HEK293 (cell line): Measurements from ENCODE around the gene B3GNT8.

Source experiments
- FEZF1 ChIP-seq: fragments of 450-650 bp; formaldehyde crosslinking; IDR thresholded peaks from 2 replicates; pipeline ENCODE4 v1.5.1; 2016; ENCODE audit warnings: missing biosample characterization, missing genetic modification characterization
- GFI1B ChIP-seq: fragments of 450-650 bp; formaldehyde crosslinking; IDR thresholded peaks from 2 replicates; pipeline ENCODE4 v1.5.1; 2016; ENCODE audit warnings: missing biosample characterization, missing genetic modification characterization
- GLIS2 ChIP-seq: fragments of 450-650 bp; formaldehyde crosslinking; IDR thresholded peaks from 2 replicates; pipeline ENCODE4 v1.5.1; 2016; ENCODE audit warnings: missing biosample characterization, missing genetic modification characterization
- HOXD13 ChIP-seq: sonication (generic); formaldehyde crosslinking; IDR thresholded peaks from 2 replicates; pipeline ENCODE4 v1.8.0; 2022; ENCODE audit warnings: missing genetic modification reagents, borderline replicate concordance
- OVOL3 ChIP-seq: fragments of 450-650 bp; formaldehyde crosslinking; IDR thresholded peaks from 2 replicates; pipeline ENCODE4 v1.5.1; 2016; ENCODE audit warnings: missing biosample characterization, missing genetic modification characterization
- SCRT2 ChIP-seq: fragments of 450-650 bp; formaldehyde crosslinking; IDR thresholded peaks from 2 replicates; pipeline ENCODE4 v1.5.1; 2016; ENCODE audit warnings: missing biosample characterization, missing genetic modification characterization
- ZFHX2 ChIP-seq: fragments of 450-650 bp; formaldehyde crosslinking; conservative IDR thresholded peaks from 2 replicates; pipeline ENCODE4 v1.5.1; 2016; ENCODE audit warnings: missing biosample characterization, missing genetic modification characterization
- ZFP37 ChIP-seq: fragments of 450-650 bp; formaldehyde crosslinking; IDR thresholded peaks from 2 replicates; pipeline ENCODE4 v1.5.1; 2016; ENCODE audit warnings: missing biosample characterization, missing genetic modification characterization
- ZIC2 ChIP-seq: fragments of 450-650 bp; formaldehyde crosslinking; IDR thresholded peaks from 2 replicates; pipeline ENCODE4 v1.5.1; 2016; ENCODE audit warnings: missing biosample characterization, missing genetic modification characterization
- ZNF114 ChIP-seq: fragments of 450-650 bp; formaldehyde crosslinking; IDR thresholded peaks from 2 replicates; pipeline ENCODE4 v1.5.0; 2017; ENCODE audit warnings: missing biosample characterization, missing genetic modification characterization
- ZNF155 ChIP-seq: fragments of 450-650 bp; formaldehyde crosslinking; IDR thresholded peaks from 2 replicates; pipeline ENCODE4 v1.5.1; 2016; ENCODE audit warnings: missing biosample characterization, missing genetic modification characterization
- ZNF184 ChIP-seq: fragments of 450-650 bp; IDR thresholded peaks from 2 replicates; pipeline ENCODE4 v1.5.1; 2018; ENCODE audit warnings: missing biosample characterization, mild to moderate bottlenecking, missing genetic modification characterization
- ZNF19 ChIP-seq: fragments of 450-650 bp; formaldehyde crosslinking; IDR thresholded peaks from 2 replicates; pipeline ENCODE4; 2016; ENCODE audit warnings: missing biosample characterization, missing genetic modification characterization, low read depth
- ZNF221 ChIP-seq: fragments of 450-650 bp; formaldehyde crosslinking; IDR thresholded peaks from 2 replicates; pipeline ENCODE4 v1.5.1; 2017; ENCODE audit warnings: missing biosample characterization, missing genetic modification characterization, borderline replicate concordance
- ZNF23 ChIP-seq: fragments of 450-650 bp; formaldehyde crosslinking; IDR thresholded peaks from 2 replicates; pipeline ENCODE4 v1.5.1; 2016; ENCODE audit warnings: missing biosample characterization, missing genetic modification characterization, borderline replicate concordance
- ZNF248 ChIP-seq: fragments of 450-650 bp; formaldehyde crosslinking; IDR thresholded peaks from 2 replicates; pipeline ENCODE4 v1.5.1; 2017; ENCODE audit warnings: missing biosample characterization, missing genetic modification characterization
- ZNF26 ChIP-seq: fragments of 450-650 bp; formaldehyde crosslinking; IDR thresholded peaks from 2 replicates; pipeline ENCODE4 v1.5.1; 2016; ENCODE audit warnings: missing biosample characterization, missing genetic modification characterization
- ZNF274 ChIP-seq, 2 experiments: fragments of 200-500 bp in 1 of 2; fragments of 450-650 bp in 1 of 2; sonication (Bioruptor generic) in 1 of 2; formaldehyde crosslinking in 1 of 2; IDR thresholded peaks; 2 replicates each; pipeline versions ENCODE4 v1.5.1 to v1.6.1; 2014 to 2016; ENCODE audit warnings: borderline replicate concordance in 1 of 2, inconsistent platforms in 1 of 2, low read length in 1 of 2, missing biosample characterization in 1 of 2, missing genetic modification characterization in 1 of 2
- ZNF280D ChIP-seq: fragments of 450-650 bp; formaldehyde crosslinking; IDR thresholded peaks from 2 replicates; pipeline ENCODE4 v1.5.1; 2016; ENCODE audit warnings: missing biosample characterization, missing genetic modification characterization
- ZNF394 ChIP-seq: fragments of 450-650 bp; formaldehyde crosslinking; IDR thresholded peaks from 2 replicates; pipeline ENCODE4 v1.5.1; 2016; ENCODE audit warnings: missing biosample characterization, missing genetic modification characterization, mild to moderate bottlenecking, moderate library complexity, borderline replicate concordance
- ZNF398 ChIP-seq: fragments of 450-650 bp; formaldehyde crosslinking; IDR thresholded peaks from 2 replicates; pipeline ENCODE4 v1.5.1; 2017; ENCODE audit warnings: missing biosample characterization, missing genetic modification characterization
- ZNF416 ChIP-seq: fragments of 450-650 bp; formaldehyde crosslinking; IDR thresholded peaks from 2 replicates; pipeline ENCODE4 v1.5.1; 2016; ENCODE audit warnings: missing biosample characterization, missing genetic modification characterization
- ZNF529 ChIP-seq: fragments of 450-650 bp; formaldehyde crosslinking; IDR thresholded peaks from 2 replicates; pipeline ENCODE4 v1.5.1; 2017; ENCODE audit warnings: missing genetic modification characterization, missing biosample characterization; ENCODE audit not compliant: insufficient replicate concordance
- ZNF530 ChIP-seq: fragments of 450-650 bp; formaldehyde crosslinking; IDR thresholded peaks from 2 replicates; pipeline ENCODE4 v1.5.1; 2016; ENCODE audit warnings: low read depth, missing biosample characterization, missing genetic modification characterization
- ZNF600 ChIP-seq: fragments of 450-650 bp; formaldehyde crosslinking; IDR thresholded peaks from 2 replicates; pipeline ENCODE4 v1.5.1; 2016; ENCODE audit warnings: missing biosample characterization, missing genetic modification characterization
- ZNF692 ChIP-seq: fragments of 450-650 bp; formaldehyde crosslinking; IDR thresholded peaks from 2 replicates; pipeline ENCODE4 v1.5.1; 2016; ENCODE audit warnings: missing biosample characterization, missing genetic modification characterization
- ZNF707 ChIP-seq: fragments of 450-650 bp; formaldehyde crosslinking; IDR thresholded peaks from 2 replicates; pipeline ENCODE4 v1.5.1; 2016; ENCODE audit warnings: missing biosample characterization, missing genetic modification characterization
- ZNF776 ChIP-seq: fragments of 450-650 bp; formaldehyde crosslinking; IDR thresholded peaks from 2 replicates; pipeline ENCODE4 v1.5.0; 2017; ENCODE audit warnings: missing biosample characterization, missing genetic modification characterization, borderline replicate concordance
- ZNF830 ChIP-seq: fragments of 450-650 bp; IDR thresholded peaks from 2 replicates; pipeline ENCODE4 v1.5.0; 2018; ENCODE audit warnings: missing biosample characterization, missing genetic modification characterization, low read depth, mild to moderate bottlenecking, moderate library complexity
- ZSCAN4 ChIP-seq: fragments of 450-650 bp; formaldehyde crosslinking; IDR thresholded peaks from 2 replicates; pipeline ENCODE4 v1.5.1; 2017; ENCODE audit warnings: missing biosample characterization, missing genetic modification characterization
- ZXDB ChIP-seq: fragments of 450-650 bp; formaldehyde crosslinking; IDR thresholded peaks from 2 replicates; pipeline ENCODE4 v1.5.1; 2016; ENCODE audit warnings: missing biosample characterization, missing genetic modification characterization

The B3GNT8 gene

GRCh38 chr19:41449079-41449864 is 22.1 kb upstream of the B3GNT8 start (continued):
- TF ChIP-seq ZNF26 (tag by site-specific recombination) (no peak), ZNF274 (IDR thresholded peaks at IDR 0.05; ENCODE audit: low read length) (no peak), ZNF274 (tag by site-specific recombination; IDR thresholded peaks at IDR 0.05; ENCODE audit: borderline replicate concordance) (no peak), ZNF23 (tag by site-specific recombination) (no peak), ZNF830 (tag by site-specific recombination) (no peak), ZNF398 (tag by site-specific recombination) (peak; percentile 51), ZXDB (0 out of 2 replicates have a peak, but pooled peaks have one; percentile 18), ZNF707 (no peak), SCRT2 (tag by site-specific recombination) (no peak), ZNF394 (peak; percentile 55; the same call in 1 of the 2 replicates), ZSCAN4 (tag by site-specific recombination) (no peak), ZNF529 (tag by site-specific recombination) (no peak), ZNF280D (tag by site-specific recombination) (no peak), ZIC2 (no peak; the same call in 1 of the 2 replicates), GFI1B (no peak), ZNF530 (tag by site-specific recombination) (no peak), ZNF248 (tag by site-specific recombination) (no peak), FEZF1 (tag by site-specific recombination) (no peak), HOXD13 (CRISPR knock-in tag) (no peak), ZNF19 (tag by site-specific recombination) (no peak), ZNF221 (no peak), ZNF114 (tag by site-specific recombination) (no peak), GLIS2 (tag by site-specific recombination) (peak; percentile 65), ZFP37 (tag by site-specific recombination) (peak; percentile 68; the same call in 1 of the 2 replicates), ZNF155 (no peak), ZNF416 (tag by site-specific recombination) (no peak), ZNF776 (tag by site-specific recombination) (no peak), ZNF600 (tag by site-specific recombination) (peak; percentile 89), ZNF692 (tag by site-specific recombination) (no peak; the same call in 1 of the 2 replicates), OVOL3 (tag by site-specific recombination) (no peak), ZFHX2 (tag by site-specific recombination) (peak; percentile 61), ZNF184 (tag by site-specific recombination) (no peak)
